ENCODE data around the gene TEX2. TPM values are rescaled to one million over a fixed set of nuclear protein-coding genes. Genes with fewer than 3 reads are reported as not detected.

The TEX2 gene
- total and polyA plus RNA-seq, 2 of the 13 experiments (the other 11 are each of a cell fraction or from before 2014, with no cell fraction given) = 21.4 to 37.7 TPM

DNA sequence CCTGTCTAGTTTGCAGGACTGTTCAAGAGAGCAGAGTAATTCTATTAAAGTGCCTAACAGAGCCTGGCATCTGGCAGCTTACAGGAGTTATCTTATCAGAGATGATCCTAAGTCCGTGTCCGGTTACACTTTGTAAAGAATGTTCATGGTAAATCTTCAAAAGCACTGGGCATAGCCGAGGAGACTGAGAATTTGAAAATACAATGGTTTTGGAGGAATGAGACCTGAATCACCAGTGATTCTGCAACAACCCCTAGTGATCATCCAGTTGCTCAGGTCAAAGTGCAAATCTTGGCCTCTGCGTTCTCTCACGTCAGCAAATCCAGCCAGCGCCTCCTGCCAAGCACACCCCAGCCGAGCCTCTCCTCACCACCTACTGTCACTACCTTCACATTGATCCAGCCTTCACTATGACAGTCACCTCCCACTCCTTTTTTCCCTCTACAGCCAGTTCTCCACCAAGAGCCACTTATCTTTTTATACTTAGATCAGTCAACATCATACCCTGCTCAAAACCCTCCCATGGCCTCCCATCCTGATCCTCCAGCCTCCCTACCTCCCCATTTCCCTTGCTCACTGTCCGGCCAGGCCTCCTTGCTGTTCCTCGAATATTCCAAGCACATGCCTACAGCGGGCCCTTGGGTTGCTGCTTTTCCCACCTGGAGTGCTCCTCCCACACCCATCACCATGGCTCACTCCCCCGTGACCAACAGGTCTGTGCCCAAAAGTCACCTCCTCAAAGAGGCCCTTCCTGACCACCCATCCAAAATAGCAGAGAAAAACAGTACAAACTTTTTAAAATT, 75.8 kb downstream of the TEX2 start (continued):
- TF ChIP-seq, protein P1, sequence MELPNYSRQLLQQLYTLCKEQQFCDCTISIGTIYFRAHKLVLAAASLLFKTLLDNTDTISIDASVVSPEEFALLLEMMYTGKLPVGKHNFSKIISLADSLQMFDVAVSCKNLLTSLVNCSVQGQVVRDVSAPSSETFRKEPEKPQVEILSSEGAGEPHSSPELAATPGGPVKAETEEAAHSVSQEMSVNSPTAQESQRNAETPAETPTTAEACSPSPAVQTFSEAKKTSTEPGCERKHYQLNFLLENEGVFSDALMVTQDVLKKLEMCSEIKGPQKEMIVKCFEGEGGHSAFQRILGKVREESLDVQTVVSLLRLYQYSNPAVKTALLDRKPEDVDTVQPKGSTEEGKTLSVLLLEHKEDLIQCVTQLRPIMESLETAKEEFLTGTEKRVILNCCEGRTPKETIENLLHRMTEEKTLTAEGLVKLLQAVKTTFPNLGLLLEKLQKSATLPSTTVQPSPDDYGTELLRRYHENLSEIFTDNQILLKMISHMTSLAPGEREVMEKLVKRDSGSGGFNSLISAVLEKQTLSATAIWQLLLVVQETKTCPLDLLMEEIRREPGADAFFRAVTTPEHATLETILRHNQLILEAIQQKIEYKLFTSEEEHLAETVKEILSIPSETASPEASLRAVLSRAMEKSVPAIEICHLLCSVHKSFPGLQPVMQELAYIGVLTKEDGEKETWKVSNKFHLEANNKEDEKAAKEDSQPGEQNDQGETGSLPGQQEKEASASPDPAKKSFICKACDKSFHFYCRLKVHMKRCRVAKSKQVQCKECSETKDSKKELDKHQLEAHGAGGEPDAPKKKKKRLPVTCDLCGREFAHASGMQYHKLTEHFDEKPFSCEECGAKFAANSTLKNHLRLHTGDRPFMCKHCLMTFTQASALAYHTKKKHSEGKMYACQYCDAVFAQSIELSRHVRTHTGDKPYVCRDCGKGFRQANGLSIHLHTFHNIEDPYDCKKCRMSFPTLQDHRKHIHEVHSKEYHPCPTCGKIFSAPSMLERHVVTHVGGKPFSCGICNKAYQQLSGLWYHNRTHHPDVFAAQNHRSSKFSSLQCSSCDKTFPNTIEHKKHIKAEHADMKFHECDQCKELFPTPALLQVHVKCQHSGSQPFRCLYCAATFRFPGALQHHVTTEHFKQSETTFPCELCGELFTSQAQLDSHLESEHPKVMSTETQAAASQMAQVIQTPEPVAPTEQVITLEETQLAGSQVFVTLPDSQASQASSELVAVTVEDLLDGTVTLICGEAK (IDR thresholded peaks at IDR 0.05) = no peak
- TF ChIP-seq, protein P1 (CRISPR knock-in tag; IDR thresholded peaks at IDR 0.05) = peak; percentile 59; the same call in 1 of the 2 replicates
- no peak for TF ChIP-seq ATF7 (IDR thresholded peaks at IDR 0.05)
- peak; percentile 67; the same call in 1 of the 2 replicates for TF ChIP-seq ATF7 (CRISPR knock-in tag; IDR thresholded peaks at IDR 0.05)
- TF ChIP-seq ZNF510 (CRISPR knock-in tag; IDR thresholded peaks at IDR 0.05; ENCODE audit: low read depth) = no peak
- no peak for TF ChIP-seq NFKB2 (CRISPR knock-in tag; IDR thresholded peaks at IDR 0.05; ENCODE audit: borderline replicate concordance)
- TF ChIP-seq, protein P2, sequence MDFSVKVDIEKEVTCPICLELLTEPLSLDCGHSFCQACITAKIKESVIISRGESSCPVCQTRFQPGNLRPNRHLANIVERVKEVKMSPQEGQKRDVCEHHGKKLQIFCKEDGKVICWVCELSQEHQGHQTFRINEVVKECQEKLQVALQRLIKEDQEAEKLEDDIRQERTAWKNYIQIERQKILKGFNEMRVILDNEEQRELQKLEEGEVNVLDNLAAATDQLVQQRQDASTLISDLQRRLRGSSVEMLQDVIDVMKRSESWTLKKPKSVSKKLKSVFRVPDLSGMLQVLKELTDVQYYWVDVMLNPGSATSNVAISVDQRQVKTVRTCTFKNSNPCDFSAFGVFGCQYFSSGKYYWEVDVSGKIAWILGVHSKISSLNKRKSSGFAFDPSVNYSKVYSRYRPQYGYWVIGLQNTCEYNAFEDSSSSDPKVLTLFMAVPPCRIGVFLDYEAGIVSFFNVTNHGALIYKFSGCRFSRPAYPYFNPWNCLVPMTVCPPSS (IDR thresholded peaks at IDR 0.05) = no peak
- TF ChIP-seq AHR (CRISPR knock-in tag; IDR thresholded peaks at IDR 0.05) = no peak
- no peak for TF ChIP-seq TOPORS (CRISPR knock-in tag; IDR thresholded peaks at IDR 0.05)
- no peak for TF ChIP-seq ZNF850 (CRISPR knock-in tag; conservative IDR thresholded peaks at IDR 0.05)
- TF ChIP-seq ZNF570 (CRISPR knock-in tag; IDR thresholded peaks at IDR 0.05; ENCODE audit: borderline replicate concordance) = no peak
- TF ChIP-seq ZBTB1 (CRISPR knock-in tag; IDR thresholded peaks at IDR 0.05; ENCODE audit: borderline replicate concordance) = no peak
- TF ChIP-seq, protein P3, sequence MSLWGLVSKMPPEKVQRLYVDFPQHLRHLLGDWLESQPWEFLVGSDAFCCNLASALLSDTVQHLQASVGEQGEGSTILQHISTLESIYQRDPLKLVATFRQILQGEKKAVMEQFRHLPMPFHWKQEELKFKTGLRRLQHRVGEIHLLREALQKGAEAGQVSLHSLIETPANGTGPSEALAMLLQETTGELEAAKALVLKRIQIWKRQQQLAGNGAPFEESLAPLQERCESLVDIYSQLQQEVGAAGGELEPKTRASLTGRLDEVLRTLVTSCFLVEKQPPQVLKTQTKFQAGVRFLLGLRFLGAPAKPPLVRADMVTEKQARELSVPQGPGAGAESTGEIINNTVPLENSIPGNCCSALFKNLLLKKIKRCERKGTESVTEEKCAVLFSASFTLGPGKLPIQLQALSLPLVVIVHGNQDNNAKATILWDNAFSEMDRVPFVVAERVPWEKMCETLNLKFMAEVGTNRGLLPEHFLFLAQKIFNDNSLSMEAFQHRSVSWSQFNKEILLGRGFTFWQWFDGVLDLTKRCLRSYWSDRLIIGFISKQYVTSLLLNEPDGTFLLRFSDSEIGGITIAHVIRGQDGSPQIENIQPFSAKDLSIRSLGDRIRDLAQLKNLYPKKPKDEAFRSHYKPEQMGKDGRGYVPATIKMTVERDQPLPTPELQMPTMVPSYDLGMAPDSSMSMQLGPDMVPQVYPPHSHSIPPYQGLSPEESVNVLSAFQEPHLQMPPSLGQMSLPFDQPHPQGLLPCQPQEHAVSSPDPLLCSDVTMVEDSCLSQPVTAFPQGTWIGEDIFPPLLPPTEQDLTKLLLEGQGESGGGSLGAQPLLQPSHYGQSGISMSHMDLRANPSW (CRISPR knock-in tag; IDR thresholded peaks at IDR 0.05; ENCODE audit: borderline replicate concordance) = no peak

All from HepG2 (cell line).